Measurements from ENCODE around the gene AGER. TPM values are rescaled to one million over a fixed set of nuclear protein-coding genes. Genes with fewer than 3 reads are reported as not detected.

AGER gene
- polyA plus RNA-seq, 1 of the 3 experiments (the other 2 are of a cell fraction) = 3.5 TPM

GRCh38 chr6:32204268-32204715 is 20.2 kb upstream of the AGER start:
- WGBS (ENCODE audit: low lambda C conversion rate) = 83% methylated on average over 1 of the region's 3 CpGs
- Histone ChIP-seq H3K4me3 (ENCODE audit: low read depth in 2 of 2, low read length in 1 of 2) (no peak overlapping the region), H4K20me1 (ENCODE audit: insufficient read depth) (no peaks in the 10 kb centered on the region), H3K9ac (no peak overlapping the region), H2AFZ (ENCODE audit: low read depth) (no peak overlapping the region), H3K4me2 (no peak overlapping the region), H3K36me3 (replicated peaks in 1 of 2; ENCODE audit: control insufficient read depth in 1 of 2, insufficient read depth in 2 of 2, low read length in 1 of 2) (no peaks in the 10 kb centered on the region), H3K9me2 (no peaks in the 10 kb centered on the region), H3F3A (replicated peaks; ENCODE audit: insufficient read depth) (no peaks in the 10 kb centered on the region), H3K79me2 (ENCODE audit: insufficient read depth) (no peaks in the 10 kb centered on the region), H3K27me3 (ENCODE audit: insufficient read depth) (peaks cover 27% of the 10 kb centered on the region; the same call in 1 of the 2 replicates), H3K9me3 (no peaks in the 10 kb centered on the region), H3K27ac (ENCODE audit: low read depth in 2 of 2, low read length in 1 of 2) (no peak overlapping the region), H3K4me1 (ENCODE audit: control insufficient read depth in 1 of 2, insufficient read depth in 2 of 2, low read depth in 1 of 2, low read length in 1 of 2) (no peaks in the 10 kb centered on the region)
- ChIA-PET POLR2A (interaction anchor here (1.2 kb wide), 1 partner anchor 9 kb away, joined by 4 read pairs; no protein-coding TSS in a partner anchor), CTCF (interaction anchor here (0.9 kb wide), 1 partner anchor 41 kb away, joined by 3 read pairs; no protein-coding TSS in a partner anchor)
- no peak for TF ChIP-seq FOXM1 (IDR thresholded peaks at IDR 0.05; ENCODE audit: low read depth)
- no peak for TF ChIP-seq IRF3 (IDR thresholded peaks at IDR 0.05; ENCODE audit: low read depth, low read length)
- no peak for TF ChIP-seq GATA2 (CRISPR knock-in tag; IDR thresholded peaks at IDR 0.05)
- TF ChIP-seq SMC3 (IDR thresholded peaks at IDR 0.05; ENCODE audit: low read depth, low read length) = no peak
- no peak for TF ChIP-seq FOXJ3 (CRISPR knock-in tag; IDR thresholded peaks at IDR 0.05)
- TF ChIP-seq NRF1 (IDR thresholded peaks at IDR 0.05; ENCODE audit: low read depth, low read length) = no peak
- TF ChIP-seq USF1 (IDR thresholded peaks at IDR 0.05; ENCODE audit: borderline replicate concordance, low read depth) = no peak
- no peak for TF ChIP-seq EZH2phosphoT487 (IDR thresholded peaks at IDR 0.05; ENCODE audit: borderline replicate concordance, low read depth)
- TF ChIP-seq MAX (IDR thresholded peaks at IDR 0.05; ENCODE audit: low read depth) = no peak
- no peak for TF ChIP-seq POLR2AphosphoS5 (IDR thresholded peaks at IDR 0.05; ENCODE audit: low read depth, low read length)
- TF ChIP-seq MEF2A (IDR thresholded peaks at IDR 0.05; ENCODE audit: borderline replicate concordance, low read depth) = no peak
- no peak for TF ChIP-seq SIN3A (IDR thresholded peaks at IDR 0.05; ENCODE audit: borderline replicate concordance, low read depth, low read length)
- no peak for TF ChIP-seq ZBTB33 (IDR thresholded peaks at IDR 0.05; ENCODE audit: borderline replicate concordance, low read depth)
- TF ChIP-seq NFIC (IDR thresholded peaks at IDR 0.05; ENCODE audit: borderline replicate concordance) = no peak
- no peak for TF ChIP-seq YY1 (IDR thresholded peaks at IDR 0.05; ENCODE audit: low read depth)
- no peak for TF ChIP-seq RFX5 (IDR thresholded peaks at IDR 0.05; ENCODE audit: low read length)
- DNase-seq = no peak
